ENCODE measurements around the gene MLX.
"Not testable (repeated sequence)": the region's sequence is repeated elsewhere in the genome, so short reads cannot be mapped to it uniquely, and the experiment has no call there.

MLX gene

DNA sequence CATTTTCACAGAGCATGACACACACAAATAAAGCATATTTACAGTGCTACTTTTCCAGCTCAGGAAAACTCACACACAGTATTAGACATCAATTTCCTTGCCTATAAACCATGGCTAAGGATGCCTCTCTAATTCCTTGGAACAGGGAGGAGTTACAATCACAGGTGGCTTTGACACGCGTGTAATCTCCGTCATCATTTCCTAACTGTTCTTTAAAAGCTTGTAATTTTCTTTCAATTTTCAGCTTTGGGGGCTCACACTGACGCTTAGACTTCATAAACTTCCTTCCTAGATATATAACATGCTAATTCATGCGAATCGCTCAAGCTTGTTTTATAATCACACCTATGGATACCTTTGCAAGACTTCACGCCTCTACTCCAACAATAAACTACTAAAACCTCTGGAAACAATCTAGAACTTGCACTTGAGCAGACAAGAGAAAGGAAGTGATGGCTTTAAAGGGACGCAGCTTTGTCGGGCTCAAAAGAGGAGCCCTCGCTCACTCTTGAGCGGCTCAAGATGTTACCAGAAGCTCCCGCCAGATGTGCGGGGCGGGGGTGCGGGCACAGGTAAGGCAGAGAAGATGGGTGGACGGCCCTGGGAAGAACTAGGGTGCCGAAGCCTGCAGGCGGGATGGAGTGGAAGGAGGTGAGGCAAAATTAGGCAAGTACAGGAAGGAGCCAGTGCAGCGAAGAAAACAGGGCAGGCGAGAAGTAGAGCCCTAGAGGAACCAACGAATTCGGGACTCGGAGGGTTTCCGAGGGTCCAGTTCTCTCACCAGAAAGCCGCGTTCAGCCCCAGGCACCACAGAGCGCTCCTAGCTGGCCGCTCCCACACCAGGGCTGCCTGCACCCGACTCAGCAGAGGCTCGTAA, 41.6 kb downstream of the MLX start:
- peak overlapping the region; percentile 61 to 96 (median 79) for H3K4me3 ChIP-seq
- H3K27ac ChIP-seq, result peak overlapping the region; percentile 41 to 99 (median 92)

DNA sequence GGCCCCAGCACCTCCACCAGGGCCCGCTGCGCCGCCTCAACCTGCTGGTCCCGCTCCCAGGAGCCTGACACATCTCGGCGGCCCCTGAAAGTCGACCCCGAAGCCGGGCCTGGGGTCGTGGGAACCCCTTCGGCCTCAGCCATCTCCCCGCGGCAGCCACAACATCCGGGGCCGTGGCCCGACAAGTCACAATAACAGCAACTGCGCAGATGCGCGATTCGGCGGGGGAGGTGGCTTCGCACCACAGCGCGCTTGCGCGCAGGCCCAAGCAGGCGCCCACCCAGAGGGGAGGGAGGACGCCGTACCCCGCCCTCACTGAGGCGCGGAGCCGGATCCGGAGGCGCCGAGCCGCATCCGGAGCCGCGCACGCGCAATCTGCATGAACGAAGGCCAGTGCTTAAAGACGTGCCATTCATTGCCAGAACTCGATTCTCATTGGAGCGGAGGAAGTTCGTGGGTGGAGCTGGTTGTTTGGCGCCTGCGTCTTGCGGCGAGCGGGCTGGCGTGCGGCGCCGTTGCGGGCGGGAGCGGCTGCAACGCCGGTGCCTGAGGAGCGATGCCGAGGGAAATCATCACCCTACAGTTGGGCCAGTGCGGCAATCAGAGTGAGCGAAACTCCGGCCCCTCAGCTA, 42.4 kb downstream of the MLX start, which contains the start of the genes RETREG3 and TUBG1:
Gene RETREG3, minus strand, starts transcription at position 193 of the 632 bp plus-strand sequence. Its CDS starts 50 bp downstream, at position 143.
Gene TUBG1, plus strand, starts transcription at position 502 of the 632 bp plus-strand sequence. Its CDS starts 55 bp downstream, at position 557.
- H3K27ac ChIP-seq, result peak within 1 kb of the TSS; percentile 41 to 99 (median 92)
- peak within 1 kb of the TSS; percentile 61 to 96 (median 79) for H3K4me3 ChIP-seq

DNA sequence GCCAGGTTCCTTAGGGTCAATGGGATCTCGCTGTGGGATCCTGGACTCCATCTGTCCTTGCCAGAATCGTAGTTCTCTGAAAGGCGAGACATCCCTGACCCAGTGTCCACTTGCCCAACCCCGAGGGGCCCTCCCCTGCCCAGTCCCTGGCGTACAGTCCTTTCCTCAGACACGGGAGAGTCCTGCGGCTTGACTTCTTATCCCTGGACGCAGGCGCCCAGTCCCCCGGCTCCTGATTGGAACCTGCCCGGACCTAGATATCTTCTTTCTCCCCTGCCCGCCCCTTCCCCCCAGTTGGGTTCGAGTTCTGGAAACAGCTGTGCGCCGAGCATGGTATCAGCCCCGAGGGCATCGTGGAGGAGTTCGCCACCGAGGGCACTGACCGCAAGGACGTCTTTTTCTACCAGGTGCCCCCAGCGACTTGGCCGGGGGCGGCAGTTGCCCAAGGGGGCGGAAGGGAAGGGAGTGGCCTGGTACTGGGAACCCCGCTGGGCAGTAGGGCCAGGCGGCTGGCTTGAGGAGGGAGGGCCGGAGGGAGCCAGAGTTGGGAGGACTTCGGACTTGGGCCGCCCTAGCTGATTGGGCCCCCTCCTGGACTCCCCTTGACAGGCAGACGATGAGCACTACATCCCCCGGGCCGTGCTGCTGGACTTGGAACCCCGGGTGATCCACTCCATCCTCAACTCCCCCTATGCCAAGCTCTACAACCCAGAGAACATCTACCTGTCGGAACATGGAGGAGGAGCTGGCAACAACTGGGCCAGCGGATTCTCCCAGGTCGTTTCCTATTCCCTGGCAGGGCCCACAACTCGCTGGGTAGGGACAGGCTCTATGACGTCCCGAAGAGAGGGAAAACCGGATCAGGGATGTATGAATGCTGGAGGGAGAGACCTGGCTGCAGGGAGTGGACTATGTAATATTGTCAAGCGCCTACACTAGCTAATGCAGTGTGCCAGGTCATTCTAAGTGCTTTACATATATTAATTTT, 43.2 kb downstream of the MLX start:
- peak overlapping the region in 20 of 21 experiments; percentile 5 to 99 (median 87) for H3K27ac ChIP-seq
- H3K4me3 ChIP-seq, result peak overlapping the region; percentile 61 to 96 (median 79)

DNA sequence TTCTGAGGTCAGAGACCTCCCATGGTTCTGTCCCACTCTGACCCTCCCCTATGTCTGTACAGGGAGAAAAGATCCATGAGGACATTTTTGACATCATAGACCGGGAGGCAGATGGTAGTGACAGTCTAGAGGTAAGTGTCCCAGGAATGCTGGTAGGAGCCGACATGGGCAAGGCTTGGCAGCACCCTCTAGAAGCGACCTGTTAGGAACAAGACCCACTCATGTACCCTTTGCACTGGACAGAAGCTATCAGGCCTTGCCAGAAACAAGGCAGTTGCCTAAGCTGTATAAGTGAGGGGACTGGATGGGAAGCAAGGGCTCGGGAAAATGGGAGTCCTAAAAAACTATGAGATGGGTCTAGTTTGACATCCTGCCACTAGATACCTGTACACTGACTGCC, 45.1 kb downstream of the MLX start:
- H3K4me3 ChIP-seq, result no peak overlapping the region
- no peak overlapping the region for H3K27ac ChIP-seq

DNA sequence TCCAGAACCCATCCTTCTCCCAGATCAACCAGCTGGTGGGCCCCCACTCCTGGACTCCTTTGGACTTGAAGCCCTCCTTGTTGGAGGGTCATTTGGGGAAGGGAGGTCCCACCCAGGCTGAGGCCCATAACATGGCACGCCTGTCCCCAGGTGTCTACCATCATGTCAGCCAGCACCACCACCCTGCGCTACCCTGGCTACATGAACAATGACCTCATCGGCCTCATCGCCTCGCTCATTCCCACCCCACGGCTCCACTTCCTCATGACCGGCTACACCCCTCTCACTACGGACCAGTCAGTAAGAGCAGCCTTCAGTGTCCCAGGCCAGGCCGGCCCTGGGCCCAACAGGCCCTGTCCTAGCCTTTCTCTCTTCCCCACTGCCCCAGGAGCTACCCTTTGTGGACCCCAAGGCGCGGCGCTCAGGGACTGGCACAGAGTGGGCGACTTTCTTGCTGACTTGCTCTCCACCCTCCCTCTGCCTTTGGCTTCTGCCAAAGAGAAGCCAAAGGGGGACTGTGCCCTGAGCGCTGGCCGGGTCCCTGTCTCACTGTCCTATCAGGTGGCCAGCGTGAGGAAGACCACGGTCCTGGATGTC, 46.9 kb downstream of the MLX start:
- Histone ChIP-seq H3K4me3 (no peak overlapping the region), H3K27ac (peak overlapping the region in 1 of 21 experiments; percentile 39)

DNA sequence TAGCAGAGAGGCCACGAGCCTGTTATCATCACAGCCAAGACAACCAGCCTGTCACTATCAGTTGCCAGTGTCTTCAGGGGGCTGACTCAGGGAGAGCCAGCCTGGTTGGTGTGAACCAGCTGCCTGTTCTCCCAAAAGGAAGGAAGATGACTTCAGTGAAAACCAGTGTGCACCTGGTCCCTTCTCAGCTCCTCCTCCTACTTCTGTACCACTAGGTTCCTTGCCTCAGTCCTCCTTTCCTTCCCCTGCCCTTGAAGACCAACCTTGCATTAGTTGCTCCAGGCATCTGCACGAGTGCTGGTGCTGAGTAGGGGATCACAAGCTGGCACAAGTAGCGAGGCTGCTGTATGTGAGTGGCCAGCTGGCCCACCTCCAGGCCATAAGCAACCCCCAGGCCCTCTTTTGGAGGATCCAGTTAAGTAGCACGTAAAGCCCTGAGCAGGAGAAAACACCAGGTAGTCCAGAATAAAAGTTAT, 51.1 kb downstream of the MLX start:
- Histone ChIP-seq H3K27ac (peak overlapping the region in 2 of 21 experiments; percentile 11 to 38), H3K4me3 (no peak overlapping the region)

DNA sequence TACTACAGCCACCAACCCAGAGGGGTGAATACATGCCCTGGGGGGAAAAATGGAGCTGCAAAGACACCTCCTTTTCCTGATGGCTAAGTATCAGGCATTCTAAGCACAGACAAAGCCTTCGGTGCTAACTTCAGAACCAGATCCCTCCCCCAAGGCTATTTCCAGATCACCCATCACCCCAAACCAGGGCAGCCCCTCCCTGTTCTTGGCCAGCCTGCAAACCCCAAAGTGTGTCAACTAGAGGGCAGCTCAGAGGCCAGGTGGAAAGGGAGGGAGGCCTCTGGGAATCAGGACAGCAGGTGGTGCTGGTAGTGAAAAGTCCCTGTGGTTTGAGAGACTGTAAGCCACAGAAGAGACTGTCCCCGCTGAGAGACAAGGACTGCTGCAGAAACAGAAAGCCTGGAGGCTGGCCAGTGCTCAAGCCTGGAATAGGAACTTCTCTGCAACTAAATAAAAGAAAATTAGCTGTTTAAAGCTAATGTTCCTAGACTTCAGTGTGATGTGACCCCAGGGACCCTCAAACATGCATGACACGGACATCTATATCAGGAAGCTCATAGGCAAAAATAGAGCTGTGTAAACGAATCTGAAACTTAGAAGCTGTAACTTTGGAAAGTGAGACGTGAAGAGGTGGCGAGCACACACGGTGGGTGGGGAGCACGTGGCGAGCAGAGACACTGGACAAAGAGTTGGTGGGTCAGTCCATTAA, 51.7 kb downstream of the MLX start:
- Histone ChIP-seq H3K4me3 (no peak overlapping the region), H3K27ac (peak overlapping the region in 3 of 21 experiments; percentile 11 to 38 (median 11))

DNA sequence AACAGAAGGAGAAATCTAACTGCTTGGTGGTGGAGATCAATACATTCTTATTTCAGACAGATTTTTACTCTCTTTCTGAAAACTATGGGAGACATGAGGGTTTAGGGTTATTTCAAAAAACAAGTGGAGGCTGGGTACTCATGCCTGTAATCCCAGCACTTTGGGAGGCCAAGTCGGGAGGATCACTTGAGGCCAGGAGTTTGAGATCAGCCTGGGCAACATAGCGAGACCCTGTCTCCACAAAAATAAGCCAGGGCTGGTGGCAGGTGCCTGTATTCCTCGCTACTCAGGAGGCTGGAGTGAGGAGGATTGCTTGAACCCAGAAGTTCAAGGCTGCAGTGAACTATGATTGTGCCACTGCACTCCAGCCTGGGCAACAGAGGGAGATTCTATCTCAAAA, 55.1 kb downstream of the MLX start:
- not testable (repeated sequence) for H3K27ac ChIP-seq, H3K4me3 ChIP-seq

All from skin epidermis (tissue), 12 donors.